Measurements from ENCODE around the gene DONSON.
A peak's percentile ranks its signal among the peaks of the same experiment; 100 is the strongest.

Gene DONSON

DNA sequence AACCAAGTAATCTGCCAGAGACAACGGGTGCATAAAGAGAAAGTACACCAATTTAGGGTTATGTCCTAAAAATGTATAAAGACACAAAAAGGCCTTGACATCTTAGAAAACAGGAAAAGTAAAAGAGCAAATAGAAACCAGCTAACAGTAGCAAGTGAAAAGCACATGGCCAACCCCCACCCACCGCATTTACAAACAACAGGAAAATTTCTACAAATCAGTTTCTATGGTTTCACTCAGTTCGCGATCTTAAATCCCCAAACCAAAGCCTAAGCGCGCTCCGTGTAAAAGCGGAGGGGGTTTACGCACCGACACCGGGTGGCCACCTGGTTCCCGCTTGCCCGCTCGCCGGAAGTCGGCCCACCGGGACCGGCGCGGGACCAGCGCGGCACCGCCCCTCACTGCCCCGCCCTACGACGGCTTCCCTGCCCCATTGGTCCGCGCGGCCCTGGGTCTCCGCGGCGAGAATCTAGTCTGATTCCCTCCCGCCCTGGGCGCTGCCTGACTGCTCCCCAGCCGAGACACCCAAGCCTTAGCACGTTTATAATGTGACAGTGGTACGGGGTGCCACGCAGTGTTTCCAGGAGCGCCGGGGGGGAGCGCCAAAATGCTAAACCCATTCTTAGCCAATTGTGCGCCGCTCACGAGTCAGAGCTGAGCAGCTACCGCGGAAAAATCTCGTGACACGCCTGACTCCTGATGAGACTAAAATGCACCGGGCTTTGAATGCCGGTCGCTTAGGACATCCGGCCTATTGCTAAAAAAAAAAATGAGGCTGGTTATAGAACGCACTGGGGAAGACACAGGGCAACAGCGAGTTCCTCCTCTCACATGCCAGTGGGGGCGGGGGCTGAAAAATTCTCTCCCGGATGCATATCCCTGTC lies 46.5 kb downstream of the DONSON start, which contains the start of gene GART:
GART (minus strand) TSS at position 362 of the 884 bp plus-strand sequence. CDS start 2,802 bp downstream, outside the sequence.
- peak; percentile 71 for DNase-seq (ENCODE audit: low read depth)

- DNase-seq (ENCODE audit: low read depth): no peak
These were observed 47.3 kb downstream of the DONSON start for GRCh38 chr21:33541105-33541711.

GRCh38 chr21:33540711-33541104 lies 47.8 kb downstream of the DONSON start:
- DNase-seq (ENCODE audit: low read depth): no peak

- no peak for DNase-seq (ENCODE audit: low read depth)
These were observed 48.9 kb downstream of the DONSON start for GRCh38 chr21:33539616-33540015.

- DNase-seq (ENCODE audit: low read depth): no peak
These were observed 51.3 kb downstream of the DONSON start for GRCh38 chr21:33537212-33537611.

GRCh38 chr21:33531007-33531406 lies 57.5 kb downstream of the DONSON start:
- no peak for DNase-seq (ENCODE audit: low read depth)
